Omental fat pad (tissue), 4 donors: Measurements from ENCODE around the gene S1PR1. TPM values are rescaled to one million over a fixed set of nuclear protein-coding genes. Genes with fewer than 3 reads are reported as not detected.

Experiments
- ATAC-seq: fragments of 150-250 bp; one replicate; pipeline ENCODE4 v1.9.1; 2016; ENCODE audit warnings: mild to moderate bottlenecking, moderate library complexity; ENCODE audit not compliant: low FRiP score
- DNase-seq: peaks from one replicate; pipeline ENCODE4 v3.0.0-alpha.2; 2019; ENCODE audit warnings: low spot score
- CTCF ChIP-seq, 3 donors: fragments of 450-650 bp; IDR thresholded peaks; one replicate each; pipeline ENCODE4 v1.5.1; 2016 to 2017; ENCODE audit warnings: antibody characterized with exemption in 3 of 3, mild to moderate bottlenecking in 3 of 3, moderate library complexity in 2 of 3
- total RNA-seq, 4 donors: library from RNA; depleted of rRNA; stranded (reverse); fragments of >200 nt; gene quantifications; one replicate each; pipeline ENCODE4 v1.1.0, GENCODE V29; 2016

Gene S1PR1
- total RNA-seq, 4 donors from 2014 or later, result 44.3 to 236 (median 161) TPM

- ATAC-seq (peak; percentile 70), DNase-seq (peak; percentile 44)
Observed at GRCh38 chr1:101237229-101237837, 514 bp downstream of the S1PR1 start.

GRCh38 chr1:101238031-101238628 is 1.3 kb downstream of the S1PR1 start:
- no peak for DNase-seq
- no peak for ATAC-seq
- TF ChIP-seq CTCF (IDR thresholded peaks at IDR 0.05), result no peak

More at GRCh38 chr1:101237229-101237837, 514 bp downstream of the S1PR1 start:
- TF ChIP-seq CTCF (IDR thresholded peaks at IDR 0.05), result no peak

GRCh38 chr1:101238681-101239094 is 1.9 kb downstream of the S1PR1 start:
- TF ChIP-seq CTCF (IDR thresholded peaks at IDR 0.05), result peak in 2 of 3 donors; percentile 45 to 63
- DNase-seq (peak; percentile 85), ATAC-seq (peak; percentile 49)

- DNase-seq, result no peak
- ATAC-seq, result no peak
- no peak for TF ChIP-seq CTCF (IDR thresholded peaks at IDR 0.05)
Observed at GRCh38 chr1:101239095-101240040, 2.5 kb downstream of the S1PR1 start.

- no peak for DNase-seq
- TF ChIP-seq CTCF (IDR thresholded peaks at IDR 0.05), result no peak
- no peak for ATAC-seq
Observed at GRCh38 chr1:101240041-101240430, 3.2 kb downstream of the S1PR1 start.

GRCh38 chr1:101241485-101242225 is 4.8 kb downstream of the S1PR1 start:
- TF ChIP-seq CTCF (IDR thresholded peaks at IDR 0.05), result no peak
- ATAC-seq, result no peak
- DNase-seq, result no peak
